Suprapubic skin (tissue), 4 donors: ENCODE data around the gene SLC38A3.

Source experiments
- EP300 ChIP-seq: sonication (generic); formaldehyde crosslinking; IDR thresholded peaks from one replicate; pipeline ENCODE4 v1.6.1; 2017; ENCODE audit warnings: antibody characterized with exemption
- POLR2A ChIP-seq, 2 donors: fragments of 450-650 bp; IDR thresholded peaks; one replicate each; pipeline ENCODE4 v1.6.1; 2017; ENCODE audit warnings: antibody characterized with exemption in 2 of 2, mild to moderate bottlenecking in 2 of 2, moderate library complexity in 2 of 2
- POLR2AphosphoS5 ChIP-seq, 3 donors: sonication (generic); formaldehyde crosslinking; IDR thresholded peaks; one replicate each; pipeline ENCODE4 v1.6.1; 2017; ENCODE audit warnings: antibody characterized with exemption in 3 of 3
- TF ChIP-seq, protein P1 (sequence below), 2 donors: fragments of 200-600 bp in 1 of 2; fragments of 450-650 bp in 1 of 2; sonication (generic) in 1 of 2; IDR thresholded peaks; one replicate each; pipeline ENCODE4 v1.5.1; 2016 to 2019; ENCODE audit warnings: antibody characterized with exemption in 2 of 2, mild to moderate bottlenecking in 1 of 2, moderate library complexity in 1 of 2

DNA sequence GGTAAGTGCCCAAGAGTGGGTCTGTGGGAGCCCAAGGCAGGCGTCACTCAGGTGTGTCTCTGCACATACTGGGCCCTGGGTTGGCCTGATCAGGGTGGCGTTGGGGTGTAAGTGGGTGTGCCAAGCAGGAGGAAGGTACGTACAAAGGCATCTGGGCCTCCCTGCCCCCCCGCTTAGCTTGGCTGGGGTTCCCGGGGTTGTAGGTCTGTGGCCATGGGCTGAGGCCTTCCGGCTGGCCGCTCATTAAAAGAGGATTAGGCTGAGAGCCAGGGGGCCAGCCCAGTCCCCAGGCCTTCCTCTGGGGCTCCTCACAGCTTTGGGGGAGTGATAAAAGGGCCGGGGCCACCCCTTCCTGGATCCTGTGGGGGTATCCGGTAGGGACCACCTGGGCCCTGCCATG is 36.7 kb upstream of the SLC38A3 start:
- TF ChIP-seq, protein P1, sequence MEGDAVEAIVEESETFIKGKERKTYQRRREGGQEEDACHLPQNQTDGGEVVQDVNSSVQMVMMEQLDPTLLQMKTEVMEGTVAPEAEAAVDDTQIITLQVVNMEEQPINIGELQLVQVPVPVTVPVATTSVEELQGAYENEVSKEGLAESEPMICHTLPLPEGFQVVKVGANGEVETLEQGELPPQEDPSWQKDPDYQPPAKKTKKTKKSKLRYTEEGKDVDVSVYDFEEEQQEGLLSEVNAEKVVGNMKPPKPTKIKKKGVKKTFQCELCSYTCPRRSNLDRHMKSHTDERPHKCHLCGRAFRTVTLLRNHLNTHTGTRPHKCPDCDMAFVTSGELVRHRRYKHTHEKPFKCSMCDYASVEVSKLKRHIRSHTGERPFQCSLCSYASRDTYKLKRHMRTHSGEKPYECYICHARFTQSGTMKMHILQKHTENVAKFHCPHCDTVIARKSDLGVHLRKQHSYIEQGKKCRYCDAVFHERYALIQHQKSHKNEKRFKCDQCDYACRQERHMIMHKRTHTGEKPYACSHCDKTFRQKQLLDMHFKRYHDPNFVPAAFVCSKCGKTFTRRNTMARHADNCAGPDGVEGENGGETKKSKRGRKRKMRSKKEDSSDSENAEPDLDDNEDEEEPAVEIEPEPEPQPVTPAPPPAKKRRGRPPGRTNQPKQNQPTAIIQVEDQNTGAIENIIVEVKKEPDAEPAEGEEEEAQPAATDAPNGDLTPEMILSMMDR (IDR thresholded peaks at IDR 0.05) = no peak
- TF ChIP-seq POLR2AphosphoS5 (IDR thresholded peaks at IDR 0.05) (no peak), POLR2A (IDR thresholded peaks at IDR 0.05) (no peak), EP300 (no peak)
